ENCODE results near the gene SPDL1. TPM values are rescaled to one million over a fixed set of nuclear protein-coding genes. Genes with fewer than 3 reads are reported as not detected.
A peak's percentile ranks its signal among the peaks of the same experiment; 100 is the strongest.

SPDL1 gene
- 38.6 and 40.7 TPM in 2 replicates for total RNA-seq (2014; rRNA removed; shearing (Covaris generic))
- polyA plus RNA-seq (2015; cell fraction: cytosol; rRNA removed), result 40.5 and 52.5 TPM in 2 replicates
- polyA plus RNA-seq (2015; cell fraction: nucleus; rRNA removed), result 92.0 and 100 TPM in 2 replicates

- peak; percentile 95 for DNase-seq (ENCODE audit: low read depth)
Measured at GRCh38 chr5:169583424-169584220, at the start of gene SPDL1. Gene SPDL1, plus strand, starts transcription at chr5:169583773. Its CDS starts 4,644 bp downstream, at chr5:169588417.

GRCh38 chr5:169534311-169534880 lies 49.2 kb upstream of the SPDL1 start:
- no peak for DNase-seq (ENCODE audit: low read depth)

GRCh38 chr5:169534939-169535338 lies 48.6 kb upstream of the SPDL1 start:
- DNase-seq (ENCODE audit: low read depth), result no peak

GRCh38 chr5:169538944-169539343 lies 44.6 kb upstream of the SPDL1 start:
- DNase-seq (ENCODE audit: low read depth), result no peak

GRCh38 chr5:169542811-169543210 lies 40.8 kb upstream of the SPDL1 start:
- no peak for DNase-seq (ENCODE audit: low read depth)

GRCh38 chr5:169544264-169544950 lies 39.2 kb upstream of the SPDL1 start:
- DNase-seq (ENCODE audit: low read depth), result no peak

GRCh38 chr5:169545762-169546161 lies 37.8 kb upstream of the SPDL1 start:
- DNase-seq (ENCODE audit: low read depth), result peak; percentile 64

GRCh38 chr5:169546346-169546745 lies 37.2 kb upstream of the SPDL1 start:
- DNase-seq (ENCODE audit: low read depth), result no peak

- DNase-seq (ENCODE audit: low read depth), result peak; percentile 4
Measured at GRCh38 chr5:169547508-169547907, 36.1 kb upstream of the SPDL1 start.

- peak; percentile 28 for DNase-seq (ENCODE audit: low read depth)
Measured at GRCh38 chr5:169548315-169548714, 35.3 kb upstream of the SPDL1 start.

- DNase-seq (ENCODE audit: low read depth), result no peak
Measured at GRCh38 chr5:169549453-169550100, 34.0 kb upstream of the SPDL1 start.

GRCh38 chr5:169550227-169550626 lies 33.3 kb upstream of the SPDL1 start:
- no peak for DNase-seq (ENCODE audit: low read depth)

GRCh38 chr5:169551146-169551545 lies 32.4 kb upstream of the SPDL1 start:
- DNase-seq (ENCODE audit: low read depth), result no peak

GRCh38 chr5:169551696-169552095 lies 31.9 kb upstream of the SPDL1 start:
- no peak for DNase-seq (ENCODE audit: low read depth)

- no peak for DNase-seq (ENCODE audit: low read depth)
Measured at GRCh38 chr5:169554251-169554650, 29.3 kb upstream of the SPDL1 start.

- DNase-seq (ENCODE audit: low read depth), result no peak
Measured at GRCh38 chr5:169557838-169558237, 25.7 kb upstream of the SPDL1 start.

GRCh38 chr5:169561893-169562292 lies 21.7 kb upstream of the SPDL1 start:
- no peak for DNase-seq (ENCODE audit: low read depth)

GRCh38 chr5:169563369-169563768 lies 20.2 kb upstream of the SPDL1 start:
- no peak for DNase-seq (ENCODE audit: low read depth)

GRCh38 chr5:169566202-169566601 lies 17.4 kb upstream of the SPDL1 start:
- no peak for DNase-seq (ENCODE audit: low read depth)

GRCh38 chr5:169567079-169567478 lies 16.5 kb upstream of the SPDL1 start:
- DNase-seq (ENCODE audit: low read depth), result no peak

- DNase-seq (ENCODE audit: low read depth), result no peak
Measured at GRCh38 chr5:169569513-169569912, 14.1 kb upstream of the SPDL1 start.

- DNase-seq (ENCODE audit: low read depth), result no peak
Measured at GRCh38 chr5:169571355-169571754, 12.2 kb upstream of the SPDL1 start.
